ENCODE results near the gene INTS6L. TPM values are rescaled to one million over a fixed set of nuclear protein-coding genes. Genes with fewer than 3 reads are reported as not detected.
A peak's percentile ranks its signal among the peaks of the same experiment; 100 is the strongest.

INTS6L gene, protein sequence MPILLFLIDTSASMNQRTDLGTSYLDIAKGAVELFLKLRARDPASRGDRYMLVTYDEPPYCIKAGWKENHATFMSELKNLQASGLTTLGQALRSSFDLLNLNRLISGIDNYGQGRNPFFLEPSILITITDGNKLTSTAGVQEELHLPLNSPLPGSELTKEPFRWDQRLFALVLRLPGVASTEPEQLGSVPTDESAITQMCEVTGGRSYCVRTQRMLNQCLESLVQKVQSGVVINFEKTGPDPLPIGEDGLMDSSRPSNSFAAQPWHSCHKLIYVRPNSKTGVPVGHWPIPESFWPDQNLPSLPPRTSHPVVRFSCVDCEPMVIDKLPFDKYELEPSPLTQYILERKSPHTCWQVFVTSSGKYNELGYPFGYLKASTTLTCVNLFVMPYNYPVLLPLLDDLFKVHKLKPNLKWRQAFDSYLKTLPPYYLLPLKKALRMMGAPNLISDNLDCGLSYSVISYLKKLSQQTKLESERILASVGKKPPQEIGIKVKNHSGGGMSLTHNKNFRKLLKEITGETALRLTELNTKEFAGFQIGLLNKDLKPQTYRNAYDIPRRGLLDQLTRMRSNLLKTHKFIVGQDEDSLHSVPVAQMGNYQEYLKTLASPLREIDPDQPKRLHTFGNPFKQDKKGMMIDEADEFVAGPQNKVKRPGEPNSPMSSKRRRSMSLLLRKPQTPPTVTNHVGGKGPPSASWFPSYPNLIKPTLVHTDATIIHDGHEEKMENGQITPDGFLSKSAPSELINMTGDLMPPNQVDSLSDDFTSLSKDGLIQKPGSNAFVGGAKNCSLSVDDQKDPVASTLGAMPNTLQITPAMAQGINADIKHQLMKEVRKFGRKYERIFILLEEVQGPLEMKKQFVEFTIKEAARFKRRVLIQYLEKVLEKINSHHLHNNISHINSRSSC
- 11.1 TPM for polyA plus RNA-seq (ENCODE audit: insufficient read length)

DNA sequence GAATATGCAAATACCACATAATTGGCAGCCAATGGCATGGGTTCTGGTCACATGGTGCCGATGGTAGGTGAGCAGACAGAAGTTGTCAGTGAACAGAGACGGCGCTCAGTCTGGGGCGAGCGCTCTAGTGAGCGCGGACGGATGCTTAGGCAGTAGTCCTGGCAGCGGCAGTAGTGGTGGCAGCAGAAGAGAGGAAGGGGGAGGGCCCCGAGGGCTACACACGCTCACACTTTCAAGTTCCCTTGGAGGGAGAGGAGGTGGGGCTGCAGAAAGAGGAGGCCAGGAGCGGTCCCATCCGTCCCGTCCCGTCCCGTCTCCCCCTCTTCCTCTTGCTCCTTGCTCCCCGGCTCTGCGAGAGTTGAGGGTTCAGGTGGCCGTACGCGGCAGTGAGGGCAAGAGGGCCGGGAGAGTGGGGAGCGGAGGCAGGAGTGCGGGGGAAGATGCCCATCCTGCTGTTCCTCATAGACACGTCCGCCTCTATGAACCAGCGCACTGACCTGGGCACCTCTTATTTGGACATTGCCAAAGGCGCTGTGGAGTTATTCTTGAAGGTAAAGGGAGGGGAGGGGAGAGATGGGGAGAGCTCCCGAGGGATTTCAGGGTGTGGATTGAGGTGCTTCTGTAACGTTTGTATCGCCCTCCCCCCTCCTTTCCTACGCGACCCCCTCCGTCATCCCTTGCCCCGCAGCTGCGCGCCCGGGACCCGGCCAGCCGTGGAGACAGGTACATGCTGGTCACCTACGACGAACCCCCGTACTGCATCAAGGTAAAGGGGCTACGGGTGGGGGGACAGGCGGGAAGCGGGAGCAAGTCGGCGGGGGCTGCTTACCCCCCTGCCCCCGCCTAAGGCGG, at the start of gene INTS6L:
Gene INTS6L, plus strand, starts transcription at position 108 of the 852 bp plus-strand sequence. Its CDS starts 333 bp downstream, at position 441.
- DNase-seq (ENCODE audit: low read depth): peak; percentile 54

DNA sequence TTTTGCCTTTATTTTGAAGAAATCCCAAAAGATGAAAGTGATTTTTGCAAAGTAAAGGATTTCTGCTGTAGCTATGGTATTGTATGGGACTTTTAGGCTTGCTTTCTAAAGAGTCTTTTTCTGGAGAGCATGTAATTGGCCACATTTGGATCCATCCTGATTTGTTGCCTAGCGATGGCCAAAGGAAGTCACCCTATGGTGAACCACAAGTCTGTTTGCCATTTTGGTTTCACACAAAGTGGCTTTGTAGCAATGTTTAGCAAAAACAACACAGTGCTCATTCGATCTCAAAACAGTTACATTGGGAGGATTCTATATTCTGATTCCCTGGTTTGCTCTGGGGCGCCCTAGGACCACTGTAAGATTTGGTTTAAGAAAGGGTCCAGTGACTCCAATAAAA, 44.1 kb upstream of the INTS6L start:
- no peak for DNase-seq (ENCODE audit: low read depth)

DNA sequence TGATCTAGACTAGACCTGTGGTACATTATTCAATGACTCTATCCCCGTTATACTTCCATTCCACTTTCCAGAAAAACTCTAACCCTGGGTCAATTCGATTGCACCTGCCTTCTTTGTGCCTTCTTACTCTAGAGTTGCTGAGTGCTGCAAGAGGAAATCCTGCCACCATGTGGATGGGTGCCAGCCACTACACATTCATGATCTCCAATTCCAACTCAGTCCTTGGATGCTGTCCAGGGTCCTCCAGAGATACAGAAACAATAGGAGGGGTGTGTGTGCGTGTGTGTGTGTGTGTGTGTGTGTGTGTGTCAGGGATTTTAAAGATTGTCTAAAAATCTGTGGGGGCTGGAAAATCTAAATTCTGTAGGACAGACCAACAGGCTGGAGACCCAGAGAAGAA, 42.9 kb upstream of the INTS6L start:
- no peak for DNase-seq (ENCODE audit: low read depth)

DNA sequence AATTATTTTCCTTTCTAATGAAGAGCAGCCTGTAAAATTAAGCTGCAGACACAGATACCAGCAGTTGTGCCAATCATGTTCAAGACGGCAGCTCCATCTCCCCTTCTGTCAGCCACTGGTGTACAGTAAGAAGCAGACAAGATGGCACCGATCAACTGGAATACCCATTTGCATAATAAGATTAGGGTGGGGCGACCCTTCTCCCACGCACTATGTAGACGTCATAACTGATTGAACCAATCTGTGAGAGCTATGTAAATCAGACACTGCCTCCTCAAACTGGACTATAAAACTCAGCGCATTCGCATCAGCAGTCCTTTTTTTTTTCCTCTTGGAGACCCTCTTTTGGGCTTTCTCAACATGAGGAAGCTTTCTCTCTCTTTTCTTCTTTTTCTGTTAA, 40.4 kb upstream of the INTS6L start:
- DNase-seq (ENCODE audit: low read depth): no peak

DNA sequence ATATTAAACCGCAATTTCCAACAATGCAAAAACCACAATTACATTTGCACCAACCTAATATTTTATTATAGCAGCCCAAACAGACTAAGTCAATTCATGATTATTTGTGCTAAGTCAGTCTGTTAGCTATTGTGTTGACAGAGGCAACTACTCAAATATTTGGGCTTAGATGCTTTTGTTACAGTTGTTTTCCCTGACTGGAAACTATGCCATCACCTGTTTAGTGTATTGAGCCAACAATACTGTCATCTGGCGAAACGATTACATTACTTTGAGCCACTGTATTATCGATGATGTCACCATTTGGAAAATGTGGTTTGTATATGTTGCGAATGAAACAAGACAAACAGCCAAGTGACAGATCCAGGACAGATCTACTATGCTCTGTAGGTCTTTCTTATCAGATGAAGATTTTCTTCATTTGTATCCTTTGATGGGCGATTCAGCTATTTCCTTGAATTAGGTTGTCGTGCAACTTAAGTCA, 38.7 kb upstream of the INTS6L start:
- no peak for DNase-seq (ENCODE audit: low read depth)

DNA sequence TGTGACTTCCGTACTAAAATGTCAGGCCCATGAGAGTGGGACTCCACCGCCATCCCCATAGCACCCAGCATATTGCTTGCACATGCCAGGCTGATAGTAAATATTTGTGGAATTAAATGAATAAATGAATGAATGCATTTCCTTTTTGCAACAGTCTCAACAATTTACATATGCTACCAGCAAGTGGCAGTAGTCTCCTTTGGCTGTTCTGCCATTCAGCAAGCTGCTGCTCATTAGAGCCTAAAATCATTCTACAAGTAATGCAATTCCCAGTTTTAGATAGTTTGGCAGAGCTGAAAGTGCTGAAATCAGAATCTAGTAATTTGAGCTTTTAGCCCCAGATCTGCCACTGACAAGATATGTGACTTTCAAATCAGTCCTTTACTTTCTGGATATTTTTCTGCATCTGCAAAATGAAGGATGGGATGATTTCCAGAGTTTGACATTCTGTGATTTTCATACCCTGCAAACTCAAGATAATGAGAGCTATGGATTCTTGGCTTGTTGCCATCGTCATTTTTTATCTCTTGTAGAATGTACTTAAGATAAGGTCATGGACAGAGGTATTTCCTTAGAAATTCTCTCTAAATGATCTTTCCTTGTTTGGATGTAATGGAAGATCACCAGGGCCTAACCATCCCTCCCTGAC, 35.7 kb upstream of the INTS6L start:
- peak; percentile 41 for DNase-seq (ENCODE audit: low read depth)

DNA sequence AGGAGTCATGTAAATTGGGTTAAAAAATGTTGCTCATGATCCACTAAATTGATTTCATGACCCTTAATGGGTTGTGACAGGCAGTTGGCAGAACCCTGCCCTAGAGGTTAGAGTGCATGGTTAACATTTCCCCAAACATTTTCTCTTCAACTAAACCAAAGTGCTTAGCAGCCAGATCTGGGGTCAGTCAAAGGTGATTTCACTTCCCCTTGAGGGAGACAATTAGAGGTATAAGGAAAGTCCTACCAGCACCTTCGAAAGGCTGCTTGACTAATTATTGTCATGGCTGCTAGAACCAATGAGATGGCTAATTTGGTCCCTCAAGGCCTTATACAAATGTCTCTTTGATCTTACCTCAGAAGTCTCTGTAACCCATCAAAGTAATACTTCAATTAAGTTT, 30.9 kb upstream of the INTS6L start:
- DNase-seq (ENCODE audit: low read depth): no peak

DNA sequence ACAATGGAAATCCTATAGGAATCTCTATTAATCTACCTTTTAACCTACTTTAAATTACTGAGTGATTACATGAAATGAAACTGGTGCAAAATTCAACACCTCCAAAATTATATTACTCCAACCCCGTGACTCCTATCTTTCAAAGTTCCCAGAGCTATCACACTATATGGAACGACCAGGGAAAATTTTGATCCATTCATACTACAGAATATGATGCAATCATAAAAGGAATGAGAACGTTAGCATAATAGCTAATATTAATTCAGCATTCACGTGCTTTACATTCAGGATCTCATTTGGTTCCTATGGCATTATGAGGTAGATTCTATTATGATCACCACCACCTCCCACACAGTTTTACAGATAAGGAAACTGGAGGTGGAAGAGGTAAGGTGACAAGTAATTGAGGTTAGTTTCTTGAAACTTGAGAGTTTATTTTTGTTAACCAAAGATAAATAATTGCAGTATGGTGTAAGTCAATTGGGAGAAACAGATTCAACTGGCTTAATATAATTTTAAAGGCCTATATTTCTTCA, 29.4 kb upstream of the INTS6L start:
- no peak for DNase-seq (ENCODE audit: low read depth)

DNA sequence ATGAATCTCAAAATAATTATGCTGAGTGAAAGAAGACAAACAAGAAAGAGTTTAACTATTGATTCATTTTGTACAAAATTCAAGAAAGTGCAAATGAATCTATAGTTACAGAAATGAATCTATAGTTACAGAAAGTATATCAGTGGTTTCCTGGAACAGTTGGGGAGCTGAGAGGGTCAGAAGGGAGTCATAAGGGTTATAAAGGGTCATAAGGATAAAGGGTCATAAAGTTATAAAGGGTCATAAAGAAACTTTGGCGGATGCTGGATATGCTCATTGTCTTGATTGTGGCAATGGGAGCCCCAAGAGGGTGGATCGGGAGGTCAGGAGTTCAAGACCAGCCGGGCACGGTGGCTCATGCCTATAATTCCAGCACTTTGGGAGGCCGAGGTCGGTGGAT, 26.0 kb upstream of the INTS6L start:
- no peak for DNase-seq (ENCODE audit: low read depth)

DNA sequence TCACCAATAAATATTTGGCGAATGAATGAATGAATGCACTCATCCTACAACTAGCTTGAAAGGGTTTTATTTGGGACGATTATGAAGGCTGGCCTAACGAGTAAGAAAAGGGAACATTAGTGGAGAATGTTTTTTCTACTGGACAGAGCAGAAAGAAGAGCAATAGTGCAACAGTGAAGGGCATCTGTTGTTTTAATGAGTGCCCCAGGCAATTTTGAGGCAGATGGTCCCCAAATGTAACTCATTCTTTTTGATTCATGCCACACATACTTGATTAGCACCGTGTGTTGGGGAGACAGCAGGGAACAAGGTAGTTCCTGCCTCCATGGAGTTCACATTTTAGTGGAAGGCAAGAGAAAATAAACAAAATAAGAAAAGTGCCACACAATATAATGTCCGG, 22.7 kb upstream of the INTS6L start:
- no peak for DNase-seq (ENCODE audit: low read depth)

DNA sequence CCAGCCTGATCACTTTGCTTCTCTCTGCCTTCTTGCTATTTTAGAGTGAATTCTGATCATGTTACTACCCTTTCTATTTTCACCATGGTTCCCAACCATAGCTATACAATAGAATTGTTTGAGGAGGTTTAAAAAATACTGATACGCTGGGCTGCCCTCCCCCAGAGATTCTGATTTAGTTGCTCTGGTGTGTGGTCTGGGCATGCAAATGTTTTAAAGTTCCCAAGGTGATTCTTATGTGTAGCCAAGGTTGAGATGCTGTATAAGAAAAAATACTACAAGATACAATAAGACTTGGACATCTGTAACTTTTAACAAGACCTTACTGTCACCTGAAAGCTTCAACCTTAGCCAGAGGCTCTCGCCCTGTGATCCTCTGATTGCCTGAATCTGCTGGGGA, 22.2 kb upstream of the INTS6L start:
- DNase-seq (ENCODE audit: low read depth): no peak

DNA sequence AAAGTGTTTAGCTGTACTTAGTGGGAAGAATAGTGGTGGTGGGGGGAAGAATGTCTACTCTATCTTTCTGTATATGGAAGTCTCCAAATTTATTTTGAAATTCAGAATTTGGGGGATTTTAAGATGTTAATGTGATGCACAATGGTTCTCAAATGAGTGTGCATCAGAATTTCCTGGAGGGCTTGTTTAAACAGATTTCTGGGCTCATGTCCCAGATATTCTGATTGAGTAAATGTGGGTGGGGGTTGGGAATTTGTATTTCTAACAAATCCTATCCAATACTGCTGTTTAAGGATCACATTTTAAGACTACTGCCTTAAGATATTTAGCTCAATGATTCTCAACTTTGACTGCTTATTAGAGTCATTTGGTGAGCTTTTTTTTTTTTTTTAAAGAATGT, 15.1 kb upstream of the INTS6L start:
- no peak for DNase-seq (ENCODE audit: low read depth)

DNA sequence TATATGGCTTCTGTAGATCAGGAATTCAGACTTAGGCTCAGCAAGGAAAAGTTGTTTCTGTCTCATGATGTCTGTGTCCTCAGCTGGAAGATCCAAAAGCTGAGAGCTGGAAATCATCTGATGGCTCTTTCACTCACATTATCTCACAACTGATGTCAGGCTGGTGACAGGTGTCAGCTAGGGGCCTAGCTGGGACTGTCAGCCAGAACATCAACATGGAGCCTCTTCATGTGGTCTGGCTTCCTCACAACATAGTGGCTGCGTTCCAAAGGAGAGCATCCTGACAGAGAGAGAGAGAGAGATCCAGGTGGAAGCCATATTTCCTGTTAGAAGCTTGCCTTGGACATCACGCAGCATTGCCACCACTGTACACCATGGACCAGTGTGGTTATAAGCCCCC, 10.6 kb upstream of the INTS6L start:
- DNase-seq (ENCODE audit: low read depth): no peak

DNA sequence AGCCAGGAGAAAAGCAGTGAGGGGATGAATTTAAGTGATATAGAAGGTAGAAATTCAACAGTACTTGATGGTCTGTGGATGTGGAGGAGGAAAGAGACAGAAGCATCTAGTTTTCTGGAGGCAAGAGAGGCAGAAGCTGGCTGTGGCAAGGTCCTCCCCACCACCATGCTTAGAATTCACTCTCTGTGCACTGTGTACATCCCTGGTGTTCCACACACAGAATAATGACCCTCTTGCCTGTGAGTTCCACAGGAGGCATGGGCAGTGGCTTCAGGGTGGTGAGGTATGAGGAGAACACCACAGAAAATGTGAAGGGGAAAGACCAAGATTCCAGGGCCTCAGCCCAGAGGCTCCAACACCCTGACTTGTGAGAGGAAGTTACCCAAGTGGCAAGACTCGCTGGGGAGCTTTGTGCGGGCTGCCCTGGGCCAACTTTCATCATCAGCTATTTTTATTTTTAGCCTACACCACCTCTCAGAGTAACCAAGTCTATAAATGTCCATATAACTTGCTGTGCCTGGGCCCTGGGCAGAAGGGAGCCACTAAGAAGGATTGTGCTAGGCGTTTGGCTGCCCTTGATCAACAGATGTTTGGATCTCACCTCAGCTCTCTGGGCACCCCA, 7.8 kb upstream of the INTS6L start:
- no peak for DNase-seq (ENCODE audit: low read depth)

DNA sequence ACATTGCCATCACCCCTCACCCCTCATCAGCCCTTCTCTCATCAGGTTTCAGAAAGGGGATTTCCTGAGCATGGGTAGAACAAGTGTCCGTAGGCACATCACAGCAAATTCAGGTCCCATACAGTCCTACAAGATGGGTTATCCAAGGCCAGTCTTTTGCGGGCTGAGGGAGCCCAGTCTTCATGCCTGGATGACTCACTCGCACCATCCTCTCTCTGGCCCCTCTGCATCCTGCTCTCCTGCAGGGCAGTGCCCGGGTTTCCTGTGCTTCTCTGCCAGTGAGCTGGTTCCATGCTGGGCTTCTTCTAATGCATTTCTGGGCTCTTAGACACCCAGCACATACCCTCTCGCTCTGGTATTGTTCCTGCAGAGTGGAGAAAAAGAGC, 7.3 kb upstream of the INTS6L start:
- no peak for DNase-seq (ENCODE audit: low read depth)

DNA sequence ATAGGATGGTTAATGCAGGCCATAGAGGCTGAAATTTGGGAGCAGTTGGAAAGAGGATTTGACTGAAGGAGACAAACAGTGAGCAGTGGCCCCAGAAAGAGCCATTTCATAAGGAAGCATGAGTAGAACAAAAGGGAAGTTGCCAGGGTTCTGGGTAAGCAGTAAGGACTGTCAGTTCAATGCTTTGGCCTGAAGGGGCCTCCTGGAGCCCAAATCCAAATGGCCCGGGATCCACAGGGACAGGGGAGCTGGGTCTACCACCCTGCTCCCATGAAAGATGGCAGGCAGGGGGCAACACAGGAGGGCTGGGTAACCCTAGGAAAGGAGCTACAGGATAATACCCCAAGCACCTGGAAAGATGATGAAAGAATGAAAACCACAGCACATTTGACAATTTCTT, 4.1 kb upstream of the INTS6L start:
- no peak for DNase-seq (ENCODE audit: low read depth)

DNA sequence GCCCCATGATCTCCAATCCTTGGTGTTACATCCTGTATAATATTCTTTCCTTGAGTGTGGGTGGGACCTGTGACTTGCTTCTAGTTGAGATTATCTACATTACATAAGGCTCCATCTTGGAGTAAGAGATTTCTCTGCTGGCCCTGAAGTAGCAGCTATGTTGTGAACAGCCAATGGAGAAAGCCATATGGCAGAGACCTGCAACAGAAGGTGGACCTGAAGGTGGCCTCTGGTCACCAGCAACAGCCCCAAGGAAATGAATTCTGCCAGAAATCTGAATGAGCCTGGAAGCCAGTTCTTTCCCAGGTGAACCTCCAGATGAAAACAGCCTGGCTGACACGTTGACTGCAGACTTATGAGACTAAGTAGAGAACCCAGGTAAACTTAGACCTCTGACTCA, 2.3 kb upstream of the INTS6L start:
- DNase-seq (ENCODE audit: low read depth): no peak

DNA sequence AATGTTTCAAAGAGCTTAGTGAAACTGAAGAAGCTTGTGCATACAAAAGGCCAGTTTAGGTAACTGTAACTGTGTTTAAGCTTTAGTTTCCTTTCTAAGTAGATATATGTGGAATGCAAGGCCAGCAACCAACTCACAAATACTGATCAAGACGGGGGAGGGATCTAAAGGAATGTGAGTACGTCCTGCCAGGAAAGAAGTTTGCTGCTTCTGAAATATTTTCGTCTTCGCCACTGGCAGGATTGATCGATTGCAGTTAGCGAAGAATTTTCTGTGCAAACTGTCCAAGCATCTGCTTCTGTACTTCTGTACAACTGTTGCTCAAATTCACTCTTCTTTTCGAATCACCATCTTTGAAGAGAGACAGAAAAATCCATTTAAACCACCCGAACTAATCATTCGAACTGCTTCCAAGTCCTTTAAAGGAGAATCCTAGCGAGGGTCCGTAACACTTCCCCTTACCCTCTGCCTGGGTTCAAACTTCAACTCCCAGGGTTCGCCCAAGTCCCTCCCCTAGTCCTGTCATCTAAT, 373 bp upstream of the INTS6L start:
- no peak for DNase-seq (ENCODE audit: low read depth)

DNA sequence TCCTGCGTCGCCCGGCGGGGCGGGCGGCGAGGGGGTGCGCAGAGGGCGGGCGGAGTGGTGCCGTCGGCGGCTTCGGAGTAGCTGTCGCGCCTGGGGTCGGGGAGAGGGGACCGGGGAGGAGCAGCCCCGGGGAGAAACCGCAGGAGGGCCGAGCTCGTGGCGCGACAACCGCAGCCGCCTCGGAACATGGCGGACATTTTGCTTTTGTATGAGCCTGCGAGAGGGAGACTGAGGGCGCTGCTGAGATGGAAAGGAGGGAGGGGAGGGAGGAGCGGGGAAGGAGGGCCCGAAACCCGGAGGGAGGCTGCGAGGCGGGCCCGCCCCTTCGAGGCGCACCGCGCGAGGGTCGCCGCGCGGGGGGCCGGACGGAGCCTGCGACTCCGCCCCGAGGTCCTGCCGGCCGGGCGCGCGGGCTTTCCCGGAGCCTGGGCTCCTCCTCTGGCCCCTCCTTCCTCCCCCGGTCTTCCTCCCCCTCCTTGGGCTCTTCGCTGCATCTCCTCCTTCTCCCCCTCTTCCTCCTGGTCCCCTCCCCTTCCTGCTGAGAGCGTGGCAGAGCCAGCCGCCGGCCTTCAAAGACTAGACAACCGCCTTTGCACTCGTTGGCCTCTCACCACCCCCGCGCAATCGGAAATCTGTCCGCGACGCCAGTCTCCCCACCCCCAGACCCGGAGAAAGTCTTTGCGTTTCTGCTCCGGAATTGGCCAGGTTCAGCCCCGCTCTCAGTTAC, 1.1 kb downstream of the INTS6L start:
- peak; percentile 61 for DNase-seq (ENCODE audit: low read depth)

DNA sequence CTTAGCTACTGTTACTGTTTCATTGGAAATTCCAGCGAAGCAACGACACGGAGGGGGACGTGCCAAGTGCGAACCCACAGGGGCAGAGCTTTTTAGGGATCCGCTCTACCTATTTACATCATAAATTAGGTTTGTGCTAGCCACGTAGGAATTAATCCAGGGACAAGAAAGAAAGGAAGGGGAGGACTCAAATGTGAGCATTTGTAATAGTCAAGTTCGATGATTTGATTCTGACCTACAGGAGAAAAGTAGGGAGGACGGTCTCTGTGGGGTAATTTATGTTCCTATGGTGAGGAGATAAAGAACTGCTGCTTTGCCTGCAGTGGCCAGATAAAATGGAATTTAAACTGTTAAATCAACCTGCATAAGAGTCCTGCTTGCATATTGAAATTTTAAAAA, 1.7 kb downstream of the INTS6L start:
- DNase-seq (ENCODE audit: low read depth): no peak
